Measurements from ENCODE around the gene GARNL3.

DNA sequence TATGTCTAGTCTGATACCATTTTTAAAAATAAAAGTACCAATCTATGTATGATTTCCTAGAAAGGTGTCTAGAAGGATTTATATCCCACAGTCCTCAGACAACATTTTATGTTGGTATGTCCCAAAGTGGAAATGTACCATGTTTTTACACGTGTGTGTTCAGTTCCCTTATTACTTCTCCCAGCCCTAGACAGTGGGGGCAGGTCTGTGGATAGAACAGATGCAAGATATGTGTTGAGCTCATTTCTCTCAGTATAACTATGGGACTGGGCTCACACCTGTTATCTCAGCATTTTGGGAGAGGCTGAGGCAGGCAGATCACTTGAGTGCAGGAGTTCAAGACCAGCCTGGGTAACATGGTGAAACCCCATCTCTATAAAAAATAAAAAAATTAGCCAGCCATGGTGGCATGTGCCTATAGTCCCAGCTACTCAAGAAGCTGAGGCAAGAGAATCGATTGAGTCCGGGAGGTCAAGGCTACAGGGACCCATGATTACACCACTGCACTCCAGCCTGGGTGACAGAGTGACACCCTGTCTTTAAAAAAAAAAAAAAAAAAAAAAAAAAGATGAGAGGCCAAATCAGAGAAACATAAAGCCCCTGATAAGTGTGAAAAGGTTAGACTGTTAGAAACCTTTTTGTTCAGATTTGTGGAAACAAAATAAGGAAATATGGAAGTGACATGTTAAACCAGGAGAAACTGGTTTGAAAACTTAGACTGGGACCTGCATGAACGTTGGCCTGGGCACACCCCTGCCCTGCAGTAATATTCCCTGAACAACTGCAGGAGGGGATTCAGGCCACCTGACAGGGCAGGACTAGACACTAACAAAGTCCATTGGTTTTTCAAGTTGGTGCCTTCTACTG is 125.0 kb downstream of the GARNL3 start:
- TF ChIP-seq, protein P1, sequence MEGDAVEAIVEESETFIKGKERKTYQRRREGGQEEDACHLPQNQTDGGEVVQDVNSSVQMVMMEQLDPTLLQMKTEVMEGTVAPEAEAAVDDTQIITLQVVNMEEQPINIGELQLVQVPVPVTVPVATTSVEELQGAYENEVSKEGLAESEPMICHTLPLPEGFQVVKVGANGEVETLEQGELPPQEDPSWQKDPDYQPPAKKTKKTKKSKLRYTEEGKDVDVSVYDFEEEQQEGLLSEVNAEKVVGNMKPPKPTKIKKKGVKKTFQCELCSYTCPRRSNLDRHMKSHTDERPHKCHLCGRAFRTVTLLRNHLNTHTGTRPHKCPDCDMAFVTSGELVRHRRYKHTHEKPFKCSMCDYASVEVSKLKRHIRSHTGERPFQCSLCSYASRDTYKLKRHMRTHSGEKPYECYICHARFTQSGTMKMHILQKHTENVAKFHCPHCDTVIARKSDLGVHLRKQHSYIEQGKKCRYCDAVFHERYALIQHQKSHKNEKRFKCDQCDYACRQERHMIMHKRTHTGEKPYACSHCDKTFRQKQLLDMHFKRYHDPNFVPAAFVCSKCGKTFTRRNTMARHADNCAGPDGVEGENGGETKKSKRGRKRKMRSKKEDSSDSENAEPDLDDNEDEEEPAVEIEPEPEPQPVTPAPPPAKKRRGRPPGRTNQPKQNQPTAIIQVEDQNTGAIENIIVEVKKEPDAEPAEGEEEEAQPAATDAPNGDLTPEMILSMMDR (IDR thresholded peaks at IDR 0.05) = no peak
- no peak for TF ChIP-seq EZH2phosphoT487 (IDR thresholded peaks at IDR 0.05)
- no peak for TF ChIP-seq EZH2 (IDR thresholded peaks at IDR 0.05)
